Ovary (tissue), 3 donors: ENCODE data around the gene ARCN1.

Source experiments
- POLR2A ChIP-seq: fragments of 450-650 bp; IDR thresholded peaks from one replicate; pipeline ENCODE4 v1.6.1; 2017; ENCODE audit warnings: antibody characterized with exemption, mild to moderate bottlenecking, moderate library complexity
- TF ChIP-seq, protein P1 (sequence below), 3 donors: fragments of 450-650 bp in 2 of 3; fragments of 200-600 bp in 1 of 3; IDR thresholded peaks; one replicate each; pipeline versions ENCODE4 v1.5.1 to v1.8.0; 2016 to 2022; ENCODE audit warnings: antibody characterized with exemption in 3 of 3, mild to moderate bottlenecking in 1 of 3
- donor health status: DM: no; HTN: no; CAD: no.

DNA sequence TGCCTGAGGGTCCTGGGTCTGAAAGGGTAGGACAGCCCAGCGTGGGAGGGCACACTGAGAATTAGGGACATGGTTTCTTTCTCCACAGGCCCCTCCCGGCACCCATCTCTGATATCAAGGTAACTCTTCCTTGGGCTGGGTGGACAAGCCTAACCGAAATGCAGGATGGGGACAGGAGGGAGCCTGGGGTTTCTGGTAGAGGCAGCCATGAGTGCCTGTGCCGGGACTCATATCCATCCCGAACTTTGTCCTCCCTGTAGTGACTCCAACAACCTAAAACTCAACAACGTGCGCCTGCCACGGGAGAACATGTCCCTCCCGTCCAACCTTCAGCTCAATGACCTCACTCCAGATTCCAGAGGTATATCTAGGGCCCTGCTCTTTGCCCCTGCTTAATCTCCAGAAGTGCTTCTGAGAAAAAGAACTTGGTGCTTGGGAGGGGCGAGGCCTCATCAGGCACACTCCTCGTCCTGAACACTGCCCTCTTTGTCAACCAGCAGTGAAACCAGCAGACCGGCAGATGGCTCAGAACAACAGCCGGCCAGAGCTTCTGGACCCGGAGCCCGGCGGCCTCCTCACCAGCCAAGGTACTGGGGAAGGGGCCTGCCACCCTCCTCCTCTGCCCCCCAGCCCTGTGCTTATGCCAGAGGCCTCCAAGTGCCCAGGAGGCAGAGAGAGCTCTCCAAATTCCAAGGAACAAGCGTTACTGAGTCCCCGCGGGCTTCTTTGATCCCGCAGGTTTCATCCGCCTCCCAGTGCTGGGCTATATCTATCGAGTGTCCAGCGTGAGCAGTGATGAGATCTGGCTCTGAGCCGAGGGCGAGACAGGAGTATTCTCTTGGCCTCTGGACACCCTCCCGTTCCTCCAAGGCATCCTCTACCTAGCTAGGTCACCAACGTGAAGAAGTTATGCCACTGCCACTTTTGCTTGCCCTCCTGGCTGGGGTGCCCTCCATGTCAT is 38.2 kb upstream of the ARCN1 start:
- TF ChIP-seq, protein P1, sequence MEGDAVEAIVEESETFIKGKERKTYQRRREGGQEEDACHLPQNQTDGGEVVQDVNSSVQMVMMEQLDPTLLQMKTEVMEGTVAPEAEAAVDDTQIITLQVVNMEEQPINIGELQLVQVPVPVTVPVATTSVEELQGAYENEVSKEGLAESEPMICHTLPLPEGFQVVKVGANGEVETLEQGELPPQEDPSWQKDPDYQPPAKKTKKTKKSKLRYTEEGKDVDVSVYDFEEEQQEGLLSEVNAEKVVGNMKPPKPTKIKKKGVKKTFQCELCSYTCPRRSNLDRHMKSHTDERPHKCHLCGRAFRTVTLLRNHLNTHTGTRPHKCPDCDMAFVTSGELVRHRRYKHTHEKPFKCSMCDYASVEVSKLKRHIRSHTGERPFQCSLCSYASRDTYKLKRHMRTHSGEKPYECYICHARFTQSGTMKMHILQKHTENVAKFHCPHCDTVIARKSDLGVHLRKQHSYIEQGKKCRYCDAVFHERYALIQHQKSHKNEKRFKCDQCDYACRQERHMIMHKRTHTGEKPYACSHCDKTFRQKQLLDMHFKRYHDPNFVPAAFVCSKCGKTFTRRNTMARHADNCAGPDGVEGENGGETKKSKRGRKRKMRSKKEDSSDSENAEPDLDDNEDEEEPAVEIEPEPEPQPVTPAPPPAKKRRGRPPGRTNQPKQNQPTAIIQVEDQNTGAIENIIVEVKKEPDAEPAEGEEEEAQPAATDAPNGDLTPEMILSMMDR (IDR thresholded peaks at IDR 0.05) = no peak
- TF ChIP-seq POLR2A = no peak
